Body of pancreas (tissue), 4 donors: Measurements from ENCODE around the gene EEFSEC.

Experiments used
- CTCF ChIP-seq, 7 experiments: fragments of 450-650 bp in 4 of 7; fragments of 200-600 bp in 3 of 7; sonication (generic) in 3 of 7; IDR thresholded peaks; one replicate each; pipeline ENCODE4 v1.5.1; 2016 to 2019; ENCODE audit warnings: antibody characterized with exemption in 7 of 7
- POLR2A ChIP-seq, 3 donors: fragments of 450-650 bp; IDR thresholded peaks; one replicate each; pipeline ENCODE4 v1.6.1; 2016; ENCODE audit warnings: antibody characterized with exemption in 3 of 3, mild to moderate bottlenecking in 2 of 3

GRCh38 chr3:128201158-128201755 is 48.0 kb downstream of the EEFSEC start:
- TF ChIP-seq CTCF (IDR thresholded peaks at IDR 0.05), result no peak
- no peak for TF ChIP-seq POLR2A (IDR thresholded peaks at IDR 0.05)
